A549 (cell line): Measurements from ENCODE around the gene NCAM2. TPM values are rescaled to one million over a fixed set of nuclear protein-coding genes. Genes with fewer than 3 reads are reported as not detected.

ENCODE experiments used
- ATAC-seq, 2 experiments: fragments of 200-7000 bp in 1 of 2; fragments of >200 bp in 1 of 2; cut with Nextera tagmentation in 1 of 2; cut with Tn5 transposase in 1 of 2; 3 replicates each; pipeline versions ENCODE4 v1.8.0 to v1.9.1; 2018 to 2020; ENCODE audit warnings: mild to moderate bottlenecking in 1 of 2, moderate library complexity in 1 of 2
- CTCF ChIA-PET: fragments of 300-600 bp; sonication (Branson Sonifier 250); formaldehyde crosslinking; extraction: SDS; loops from one replicate; lab custom pipeline; 2021; ENCODE audit warnings: antibody characterized with exemption, inconsistent platforms; lab: Yijun Ruan, JAX
- POLR2A ChIA-PET: fragments of 350-600 bp; formaldehyde crosslinking; extraction: SDS; loops from one replicate; lab custom pipeline; 2021; ENCODE audit warnings: antibody characterized with exemption, inconsistent platforms; lab: Yijun Ruan, JAX
- DNase-seq, 2 experiments: peaks; one replicate each; pipeline versions ENCODE4 v3.0.0 to v3.0.0-alpha.2; 2011 to 2016; ENCODE audit warnings: low read depth in 1 of 2, low spot score in 1 of 2
- FAIRE-seq: peaks from 2 replicates; lab custom pipeline; 2011; peaks lifted over from hg19 to GRCh38; lab: Jason Lieb, UNC
- H3K27ac ChIP-seq, 2 experiments: fragments of >200 bp; sonication (Bioruptor Twin); formaldehyde crosslinking; 3 replicates each; pipeline ENCODE4 v1.5.1; 2016 to 2017
- H3K4me1 ChIP-seq: fragments of >200 bp; sonication (Bioruptor Twin); formaldehyde crosslinking; 3 replicates; pipeline ENCODE4 v1.6.1; 2016
- H3K4me2 ChIP-seq: fragments of >200 bp; sonication (Bioruptor Twin); formaldehyde crosslinking; 3 replicates; pipeline ENCODE4 v1.6.1; 2016
- H3K4me3 ChIP-seq: fragments of >200 bp; sonication (Bioruptor Twin); formaldehyde crosslinking; 3 replicates; pipeline ENCODE4 v1.5.1; 2016
- H3K9me3 ChIP-seq: fragments of >200 bp; sonication (Bioruptor Twin); formaldehyde crosslinking; 3 replicates; pipeline ENCODE4 v1.6.1; 2016
- BHLHE40 ChIP-seq: IDR thresholded peaks from 2 replicates; pipeline ENCODE4 v1.6.1; 2012; ENCODE audit warnings: low read depth, low read length, inconsistent platforms
- CHD4 ChIP-seq: fragments of 200-600 bp; sonication (generic); IDR thresholded peaks from 2 replicates; pipeline ENCODE4 v1.6.1; 2016; ENCODE audit warnings: antibody characterized with exemption, mild to moderate bottlenecking, borderline replicate concordance
- EP300 ChIP-seq, 2 experiments: fragments of >200 bp; sonication (Bioruptor Twin); formaldehyde crosslinking; IDR thresholded peaks; 2 replicates in 1 of 2; 3 replicates in 1 of 2; pipeline ENCODE4 v1.6.1; 2016 to 2017
- GATA3 ChIP-seq: IDR thresholded peaks from 2 replicates; pipeline ENCODE4 v1.6.1; 2012; ENCODE audit warnings: borderline replicate concordance
- HOXA7 ChIP-seq: fragments of 250-450 bp; sonication (Bioruptor Pico); IDR thresholded peaks from 2 replicates; pipeline ENCODE4 v1.5.0; 2020; ENCODE audit warnings: mild to moderate bottlenecking, moderate library complexity
- HOXB13 ChIP-seq: fragments of 250-450 bp; sonication (Bioruptor Pico); IDR thresholded peaks from 2 replicates; pipeline ENCODE4 v1.5.0; 2020; ENCODE audit warnings: low read depth, mild to moderate bottlenecking, moderate library complexity
- JUNB ChIP-seq: fragments of >200 bp; sonication (Bioruptor Twin); formaldehyde crosslinking; IDR thresholded peaks from 2 replicates; pipeline ENCODE4 v1.6.1; 2016
- KDM5A ChIP-seq: fragments of 200-600 bp; sonication (generic); IDR thresholded peaks from 2 replicates; pipeline ENCODE4 v1.6.1; 2016; ENCODE audit warnings: antibody characterized with exemption, mild to moderate bottlenecking
- MYC ChIP-seq: IDR thresholded peaks from 2 replicates; pipeline ENCODE4 v1.6.1; 2012; ENCODE audit warnings: mild to moderate bottlenecking, inconsistent platforms, low read length, improper control_type of control experiment, borderline replicate concordance
- NFE2L2 ChIP-seq: fragments of 150-350 bp; conservative IDR thresholded peaks from 2 replicates; pipeline ENCODE4 v1.6.1; 2014; ENCODE audit warnings: low read length
- RARB ChIP-seq: fragments of 250-450 bp; sonication (Bioruptor Pico); IDR thresholded peaks from 2 replicates; pipeline ENCODE4 v1.8.0; 2021; ENCODE audit warnings: mild to moderate bottlenecking, moderate library complexity
- RNF2 ChIP-seq: fragments of 200-600 bp; sonication (generic); IDR thresholded peaks from 2 replicates; pipeline ENCODE4 v1.6.1; 2016; ENCODE audit warnings: low read depth, mild to moderate bottlenecking, antibody characterized with exemption, moderate library complexity, borderline replicate concordance
- SMC3 ChIP-seq: fragments of >200 bp; sonication (Bioruptor Twin); formaldehyde crosslinking; IDR thresholded peaks from 3 replicates; pipeline ENCODE4 v1.6.1; 2018; ENCODE audit warnings: inconsistent platforms
- ZNF302 ChIP-seq: fragments of 250-450 bp; sonication (Bioruptor Pico); IDR thresholded peaks from 2 replicates; pipeline ENCODE4 v1.9.0; 2021; ENCODE audit warnings: inconsistent platforms, mild to moderate bottlenecking, moderate library complexity
- WGBS: methylation state at CpG from one replicate; pipeline ENCODE4 v1.1.6; 2017; ENCODE audit errors: missing lambda C conversion rate; 5-methylcytosine and 5-hydroxymethylcytosine counted together
- polyA plus RNA-seq, 4 experiments: library from polyadenylated mRNA; depleted of rRNA in 3 of 4; stranded (reverse); fragments of >200 nt; fragmentation: RNase III in 1 of 4; extraction: RNeasy Plus Mini Kit Qiagen cat#74134 plus additional on column Dnase treatment in 1 of 4; gene quantifications; 2 replicates in 3 of 4; 3 replicates in 1 of 4; pipeline ENCODE4 v1.2.3, GENCODE V29; 2011 to 2017
- TF ChIP-seq, protein P1 (sequence below): fragments of 250-450 bp; sonication (Bioruptor Pico); IDR thresholded peaks from 2 replicates; pipeline ENCODE4 v1.5.0; 2021; ENCODE audit warnings: mild to moderate bottlenecking, moderate library complexity, borderline replicate concordance
- TF ChIP-seq, protein P2 (sequence below): fragments of 200-600 bp; sonication (generic); IDR thresholded peaks from 2 replicates; pipeline ENCODE4 v1.6.1; 2016; ENCODE audit warnings: antibody characterized with exemption, mild to moderate bottlenecking, moderate library complexity
- TF ChIP-seq, protein P3 (sequence below): fragments of 250-450 bp; sonication (Bioruptor Pico); IDR thresholded peaks from 2 replicates; pipeline ENCODE4 v1.5.0; 2020; ENCODE audit warnings: low read depth, mild to moderate bottlenecking, moderate library complexity
- TF ChIP-seq, protein P4 (sequence below): IDR thresholded peaks from 2 replicates; pipeline ENCODE4 v1.6.1; 2012
- TF ChIP-seq, protein P5 (sequence below): fragments of >200 bp; sonication (Bioruptor Twin); formaldehyde crosslinking; IDR thresholded peaks from 3 replicates; pipeline ENCODE4 v1.6.1; 2016

NCAM2 gene
- polyA plus RNA-seq, 2 of the 4 experiments (the other 2 are of a cell fraction), result not detected

DNA sequence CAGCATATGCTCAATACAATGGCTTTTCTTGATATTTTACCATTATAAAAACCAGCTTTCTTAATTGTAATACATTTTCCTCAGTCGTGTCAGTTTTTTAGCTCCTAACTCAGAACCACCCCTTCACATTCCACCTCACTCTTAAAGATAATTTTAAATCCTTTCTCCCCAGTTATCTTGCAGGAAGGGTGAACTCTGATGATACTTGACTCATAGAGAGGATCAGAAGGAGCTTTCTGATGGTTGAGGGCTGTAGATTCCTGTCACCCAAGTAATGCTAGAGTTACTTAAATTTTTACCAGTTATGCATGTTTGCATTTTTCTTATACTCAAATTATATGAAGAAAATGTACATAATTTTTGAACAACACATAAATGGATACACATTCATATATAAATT lies 233.7 kb downstream of the NCAM2 start:
- CTCF ChIA-PET, result no interaction called here
- POLR2A ChIA-PET, result no interaction called here
- WGBS, result 0% methylated on average over 1 of the region's 1 CpG
- Histone ChIP-seq H3K9me3 (no peaks in the 10 kb centered on the region), H3K4me2 (no peak overlapping the region), H3K4me1 (no peaks in the 10 kb centered on the region), H3K4me3 (no peak overlapping the region), H3K27ac (no peak overlapping the region)
- ATAC-seq (no peak), DNase-seq (no peak), FAIRE-seq (no peak)
- TF ChIP-seq BHLHE40 (no peak), GATA3 (no peak), KDM5A (no peak)

DNA sequence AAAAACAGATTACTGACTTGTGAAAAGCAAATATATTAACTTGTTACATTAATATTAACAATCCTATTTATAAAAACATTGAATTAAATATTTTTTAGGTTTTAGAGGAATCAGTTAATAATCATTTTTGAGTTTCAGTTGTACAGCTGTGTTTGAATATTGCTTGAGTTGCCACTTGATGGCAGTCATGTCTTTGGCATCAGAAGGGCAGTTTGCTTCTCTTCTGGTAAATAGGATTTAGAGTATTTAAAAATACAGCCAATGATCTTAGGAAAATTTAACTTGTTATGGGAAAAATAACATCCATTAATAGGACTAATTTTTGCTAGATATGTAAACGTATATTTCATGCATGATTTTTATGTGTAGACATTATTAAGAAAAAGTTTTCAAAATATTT lies 234.1 kb downstream of the NCAM2 start:
- ChIA-PET POLR2A (no interaction called here), CTCF (no interaction called here)
- DNase-seq (no peak), ATAC-seq (no peak), FAIRE-seq (no peak)
- H3K27ac ChIP-seq, result no peak overlapping the region
- TF ChIP-seq, protein P1, sequence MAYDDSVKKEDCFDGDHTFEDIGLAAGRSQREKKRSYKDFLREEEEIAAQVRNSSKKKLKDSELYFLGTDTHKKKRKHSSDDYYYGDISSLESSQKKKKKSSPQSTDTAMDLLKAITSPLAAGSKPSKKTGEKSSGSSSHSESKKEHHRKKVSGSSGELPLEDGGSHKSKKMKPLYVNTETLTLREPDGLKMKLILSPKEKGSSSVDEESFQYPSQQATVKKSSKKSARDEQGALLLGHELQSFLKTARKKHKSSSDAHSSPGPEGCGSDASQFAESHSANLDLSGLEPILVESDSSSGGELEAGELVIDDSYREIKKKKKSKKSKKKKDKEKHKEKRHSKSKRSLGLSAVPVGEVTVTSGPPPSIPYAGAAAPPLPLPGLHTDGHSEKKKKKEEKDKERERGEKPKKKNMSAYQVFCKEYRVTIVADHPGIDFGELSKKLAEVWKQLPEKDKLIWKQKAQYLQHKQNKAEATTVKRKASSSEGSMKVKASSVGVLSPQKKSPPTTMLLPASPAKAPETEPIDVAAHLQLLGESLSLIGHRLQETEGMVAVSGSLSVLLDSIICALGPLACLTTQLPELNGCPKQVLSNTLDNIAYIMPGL (CRISPR knock-in tag), result no peak
- TF ChIP-seq HOXA7 (CRISPR knock-in tag), result no peak
- TF ChIP-seq RARB (CRISPR knock-in tag), result no peak
- no peak for TF ChIP-seq MYC
- no peak for TF ChIP-seq JUNB
- TF ChIP-seq RNF2, result no peak
- TF ChIP-seq, protein P2, sequence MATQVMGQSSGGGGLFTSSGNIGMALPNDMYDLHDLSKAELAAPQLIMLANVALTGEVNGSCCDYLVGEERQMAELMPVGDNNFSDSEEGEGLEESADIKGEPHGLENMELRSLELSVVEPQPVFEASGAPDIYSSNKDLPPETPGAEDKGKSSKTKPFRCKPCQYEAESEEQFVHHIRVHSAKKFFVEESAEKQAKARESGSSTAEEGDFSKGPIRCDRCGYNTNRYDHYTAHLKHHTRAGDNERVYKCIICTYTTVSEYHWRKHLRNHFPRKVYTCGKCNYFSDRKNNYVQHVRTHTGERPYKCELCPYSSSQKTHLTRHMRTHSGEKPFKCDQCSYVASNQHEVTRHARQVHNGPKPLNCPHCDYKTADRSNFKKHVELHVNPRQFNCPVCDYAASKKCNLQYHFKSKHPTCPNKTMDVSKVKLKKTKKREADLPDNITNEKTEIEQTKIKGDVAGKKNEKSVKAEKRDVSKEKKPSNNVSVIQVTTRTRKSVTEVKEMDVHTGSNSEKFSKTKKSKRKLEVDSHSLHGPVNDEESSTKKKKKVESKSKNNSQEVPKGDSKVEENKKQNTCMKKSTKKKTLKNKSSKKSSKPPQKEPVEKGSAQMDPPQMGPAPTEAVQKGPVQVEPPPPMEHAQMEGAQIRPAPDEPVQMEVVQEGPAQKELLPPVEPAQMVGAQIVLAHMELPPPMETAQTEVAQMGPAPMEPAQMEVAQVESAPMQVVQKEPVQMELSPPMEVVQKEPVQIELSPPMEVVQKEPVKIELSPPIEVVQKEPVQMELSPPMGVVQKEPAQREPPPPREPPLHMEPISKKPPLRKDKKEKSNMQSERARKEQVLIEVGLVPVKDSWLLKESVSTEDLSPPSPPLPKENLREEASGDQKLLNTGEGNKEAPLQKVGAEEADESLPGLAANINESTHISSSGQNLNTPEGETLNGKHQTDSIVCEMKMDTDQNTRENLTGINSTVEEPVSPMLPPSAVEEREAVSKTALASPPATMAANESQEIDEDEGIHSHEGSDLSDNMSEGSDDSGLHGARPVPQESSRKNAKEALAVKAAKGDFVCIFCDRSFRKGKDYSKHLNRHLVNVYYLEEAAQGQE, result no peak
- no peak for TF ChIP-seq SMC3
- no peak for TF ChIP-seq CHD4
- 0% methylated on average over 1 of the region's 1 CpG for WGBS
- no peak overlapping the region for H3K4me3 ChIP-seq
- no peak overlapping the region for H3K4me2 ChIP-seq
- H3K4me1 ChIP-seq, result no peaks in the 10 kb centered on the region
- H3K9me3 ChIP-seq, result no peaks in the 10 kb centered on the region

DNA sequence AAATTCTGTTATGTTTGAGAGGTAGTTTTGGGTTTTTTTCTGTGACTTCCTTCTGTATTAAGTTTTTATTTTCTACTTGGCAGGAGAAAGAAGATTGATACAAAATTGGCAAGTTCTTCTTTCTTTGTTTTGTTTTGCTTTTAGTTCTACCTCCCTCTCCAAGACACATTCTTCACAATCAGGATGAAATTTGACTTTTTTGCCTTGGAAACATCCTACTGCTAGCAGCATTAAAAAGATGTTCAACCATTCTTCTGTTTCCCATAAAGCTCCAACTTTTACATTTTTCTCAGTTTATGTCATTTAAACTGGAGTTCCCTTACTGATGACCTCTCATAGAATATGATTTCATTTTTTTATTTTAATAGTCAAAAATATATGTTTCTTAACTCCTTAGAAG lies 234.8 kb downstream of the NCAM2 start:
- H3K4me2 ChIP-seq, result no peak overlapping the region
- CTCF ChIA-PET, result no interaction called here
- TF ChIP-seq NFE2L2 (no peak), BHLHE40 (no peak), EP300 (IDR thresholded peaks at IDR 0.05) (no peak), ZNF302 (no peak), HOXB13 (CRISPR knock-in tag) (no peak), RARB (CRISPR knock-in tag) (no peak)
- TF ChIP-seq, protein P3, sequence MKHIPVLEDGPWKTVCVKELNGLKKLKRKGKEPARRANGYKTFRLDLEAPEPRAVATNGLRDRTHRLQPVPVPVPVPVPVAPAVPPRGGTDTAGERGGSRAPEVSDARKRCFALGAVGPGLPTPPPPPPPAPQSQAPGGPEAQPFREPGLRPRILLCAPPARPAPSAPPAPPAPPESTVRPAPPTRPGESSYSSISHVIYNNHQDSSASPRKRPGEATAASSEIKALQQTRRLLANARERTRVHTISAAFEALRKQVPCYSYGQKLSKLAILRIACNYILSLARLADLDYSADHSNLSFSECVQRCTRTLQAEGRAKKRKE (CRISPR knock-in tag), result no peak
- TF ChIP-seq, protein P4, sequence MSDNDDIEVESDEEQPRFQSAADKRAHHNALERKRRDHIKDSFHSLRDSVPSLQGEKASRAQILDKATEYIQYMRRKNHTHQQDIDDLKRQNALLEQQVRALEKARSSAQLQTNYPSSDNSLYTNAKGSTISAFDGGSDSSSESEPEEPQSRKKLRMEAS, result no peak
- TF ChIP-seq, protein P5, sequence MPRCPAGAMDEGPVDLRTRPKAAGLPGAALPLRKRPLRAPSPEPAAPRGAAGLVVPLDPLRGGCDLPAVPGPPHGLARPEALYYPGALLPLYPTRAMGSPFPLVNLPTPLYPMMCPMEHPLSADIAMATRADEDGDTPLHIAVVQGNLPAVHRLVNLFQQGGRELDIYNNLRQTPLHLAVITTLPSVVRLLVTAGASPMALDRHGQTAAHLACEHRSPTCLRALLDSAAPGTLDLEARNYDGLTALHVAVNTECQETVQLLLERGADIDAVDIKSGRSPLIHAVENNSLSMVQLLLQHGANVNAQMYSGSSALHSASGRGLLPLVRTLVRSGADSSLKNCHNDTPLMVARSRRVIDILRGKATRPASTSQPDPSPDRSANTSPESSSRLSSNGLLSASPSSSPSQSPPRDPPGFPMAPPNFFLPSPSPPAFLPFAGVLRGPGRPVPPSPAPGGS, result no peak
- TF ChIP-seq, all 56 proteins: peak for 0
- Histone ChIP-seq H3K4me1 (no peaks in the 10 kb centered on the region), H3K4me3 (no peak overlapping the region), H3K9me3 (no peaks in the 10 kb centered on the region), H3K27ac (no peak overlapping the region)
- DNase-seq (no peak), FAIRE-seq (no peak), ATAC-seq (no peak)
- POLR2A ChIA-PET, result no interaction called here
